Activated T-cell treated with anti-CD3 and anti-CD28 coated beads, Interleukin-2, amount 50 U/mL, for 4 hours (primary cell): ENCODE results near the gene CPNE8. TPM values are rescaled to one million over a fixed set of nuclear protein-coding genes. Genes with fewer than 3 reads are reported as not detected.

Experiments used
- ATAC-seq, 2 donors: fragments of 200-7000 bp; cut with Tn5 transposase; one replicate each; pipeline ENCODE4 v1.10.0; 2021
- DNase-seq: peaks from one replicate; pipeline ENCODE4 v3.0.0-alpha.2; 2020
- H3K27me3 Mint-ChIP-seq: one replicate; pipeline ENCODE4 v1.8.0; 2021; ENCODE audit warnings: low read depth, mixed read lengths
- H3K36me3 Mint-ChIP-seq: one replicate; pipeline ENCODE4 v1.8.0; 2022; ENCODE audit warnings: mixed read lengths; ENCODE audit not compliant: insufficient read depth
- H3K4me1 Mint-ChIP-seq: one replicate; pipeline ENCODE4 v1.8.0; 2021; ENCODE audit warnings: low read depth, mixed read lengths
- H3K4me3 Mint-ChIP-seq: one replicate; pipeline ENCODE4 v1.8.0; 2021; ENCODE audit warnings: mild to moderate bottlenecking, moderate library complexity, mixed read lengths
- H3K9me3 Mint-ChIP-seq: one replicate; pipeline ENCODE4 v1.8.0; 2021; ENCODE audit warnings: mixed read lengths
- total RNA-seq, 3 donors: library from RNA; stranded (reverse); gene quantifications; one replicate each; pipeline ENCODE4 v1.2.1, GENCODE V29; 2021

The CPNE8 gene
- total RNA-seq, 3 donors from 2014 or later: 1.5 to 5.6 (median 2.2) TPM

DNA sequence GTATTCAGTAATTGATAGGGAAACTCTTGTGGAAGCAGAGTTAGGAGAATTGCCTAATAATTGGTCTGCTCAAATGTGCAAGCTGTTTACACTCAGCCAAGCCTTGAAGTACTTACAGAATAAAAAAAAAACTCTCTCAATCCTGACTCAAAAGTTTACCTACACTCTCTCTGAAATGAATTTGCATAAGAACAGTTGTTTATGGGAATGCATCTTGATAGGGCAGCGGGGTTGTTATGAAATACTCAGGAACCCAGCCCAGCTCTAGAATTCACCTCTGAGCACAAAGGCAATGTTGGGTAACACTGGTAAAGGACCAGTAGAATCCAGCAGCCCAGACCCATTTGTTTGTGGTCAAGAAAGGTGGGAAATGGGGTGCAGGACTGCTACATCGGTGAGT, 267.0 kb downstream of the CPNE8 start:
- DNase-seq: no peak
- ATAC-seq: no peak
- H3K9me3 Mint-ChIP-seq: peaks cover 3% of the 10 kb centered on the region
- H3K4me1 Mint-ChIP-seq: no peaks in the 10 kb centered on the region
- no peaks in the 10 kb centered on the region for H3K27me3 Mint-ChIP-seq
- H3K36me3 Mint-ChIP-seq: no peaks in the 10 kb centered on the region
- no peak overlapping the region for H3K4me3 Mint-ChIP-seq

DNA sequence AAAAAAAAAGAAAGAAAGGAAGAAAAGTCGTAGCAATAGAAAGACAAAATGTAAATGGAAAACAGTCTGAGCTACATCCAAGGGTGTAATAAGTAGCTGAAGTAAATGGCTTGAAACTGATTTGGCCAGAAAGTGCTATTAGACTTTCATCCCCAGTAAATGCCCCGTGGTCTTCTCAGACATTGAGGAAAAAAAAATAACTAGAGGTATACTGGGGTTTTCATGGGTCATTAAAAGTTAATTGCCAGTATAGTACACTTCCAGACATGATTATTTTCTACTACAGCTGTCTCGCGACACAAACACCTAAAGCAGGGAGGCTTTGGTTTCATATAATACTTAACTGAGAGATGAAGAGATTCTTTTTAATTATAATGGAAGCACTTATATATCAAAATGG, 271.9 kb downstream of the CPNE8 start:
- no peak for ATAC-seq
- no peak overlapping the region for H3K4me3 Mint-ChIP-seq
- H3K36me3 Mint-ChIP-seq: no peaks in the 10 kb centered on the region
- no peaks in the 10 kb centered on the region for H3K4me1 Mint-ChIP-seq
- H3K27me3 Mint-ChIP-seq: no peaks in the 10 kb centered on the region
- DNase-seq: no peak
- H3K9me3 Mint-ChIP-seq: peaks cover 10% of the 10 kb centered on the region

DNA sequence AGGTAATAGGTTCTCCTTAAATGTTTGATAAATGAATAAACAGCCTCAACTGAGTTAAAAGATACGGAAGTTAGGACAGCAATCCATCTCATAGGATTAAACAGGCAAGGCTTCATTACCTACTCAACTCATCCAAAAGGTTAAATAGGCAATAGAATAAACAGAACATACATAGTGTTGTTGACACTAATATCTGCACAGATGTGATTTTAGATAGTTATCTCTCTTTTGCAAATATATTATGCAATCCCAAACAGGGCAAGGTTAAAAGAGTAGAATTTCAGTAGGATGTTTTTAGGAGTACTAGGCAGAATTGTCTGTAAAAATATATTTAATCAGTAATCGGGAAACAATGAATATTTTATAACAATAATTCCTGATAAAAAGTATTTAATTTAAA, 276.3 kb downstream of the CPNE8 start:
- no peak for DNase-seq
- H3K4me3 Mint-ChIP-seq: no peak overlapping the region
- ATAC-seq: no peak

DNA sequence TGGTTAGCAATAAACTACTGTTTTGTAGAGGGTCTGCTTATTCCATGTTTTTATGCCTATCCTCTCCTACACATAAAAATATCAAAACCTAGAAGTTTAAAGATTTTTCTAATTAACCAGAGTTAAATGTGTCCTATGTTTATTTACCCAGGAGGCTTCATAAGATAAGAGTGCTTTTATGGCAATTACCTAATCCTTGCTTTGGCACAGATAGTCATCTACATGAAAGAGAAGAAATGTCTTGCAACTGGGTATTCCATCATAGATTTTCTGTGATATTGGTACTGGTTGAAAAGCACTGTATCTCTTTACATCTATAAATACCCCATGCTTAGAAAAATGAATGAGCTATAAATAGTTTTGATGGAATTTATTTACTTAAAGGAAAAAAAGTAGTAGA, 277.1 kb downstream of the CPNE8 start:
- H3K27me3 Mint-ChIP-seq: no peaks in the 10 kb centered on the region
- no peak for DNase-seq
- no peaks in the 10 kb centered on the region for H3K36me3 Mint-ChIP-seq
- H3K9me3 Mint-ChIP-seq: peaks cover 14% of the 10 kb centered on the region
- no peak for ATAC-seq
- H3K4me3 Mint-ChIP-seq: no peak overlapping the region
- H3K4me1 Mint-ChIP-seq: no peaks in the 10 kb centered on the region

More for the DNA sequence above, 276.3 kb downstream of the CPNE8 start:
- Mint-ChIP-seq H3K27me3 (no peaks in the 10 kb centered on the region), H3K4me1 (no peaks in the 10 kb centered on the region), H3K9me3 (peaks cover 14% of the 10 kb centered on the region), H3K36me3 (no peaks in the 10 kb centered on the region)

DNA sequence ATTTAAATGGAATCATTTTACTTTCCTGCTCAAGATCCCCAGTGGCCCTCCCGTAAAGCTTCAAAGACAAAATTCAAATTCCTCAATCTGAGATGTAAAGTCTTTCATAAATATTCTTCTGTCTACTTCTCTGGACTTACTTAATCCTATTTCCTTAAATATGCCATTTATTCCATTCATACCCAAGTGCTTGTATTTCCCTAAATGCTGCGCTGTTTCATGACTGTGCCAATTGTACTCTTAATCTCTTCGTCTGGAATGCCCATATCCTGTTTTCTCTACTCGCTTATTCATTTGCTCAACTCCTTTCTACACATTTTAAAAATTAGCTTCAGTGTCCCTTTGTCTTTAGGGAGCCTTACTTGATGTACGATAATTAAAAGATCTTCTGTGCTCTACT, 280.1 kb downstream of the CPNE8 start:
- Mint-ChIP-seq H3K4me3 (no peak overlapping the region), H3K27me3 (no peaks in the 10 kb centered on the region), H3K4me1 (no peaks in the 10 kb centered on the region)

DNA sequence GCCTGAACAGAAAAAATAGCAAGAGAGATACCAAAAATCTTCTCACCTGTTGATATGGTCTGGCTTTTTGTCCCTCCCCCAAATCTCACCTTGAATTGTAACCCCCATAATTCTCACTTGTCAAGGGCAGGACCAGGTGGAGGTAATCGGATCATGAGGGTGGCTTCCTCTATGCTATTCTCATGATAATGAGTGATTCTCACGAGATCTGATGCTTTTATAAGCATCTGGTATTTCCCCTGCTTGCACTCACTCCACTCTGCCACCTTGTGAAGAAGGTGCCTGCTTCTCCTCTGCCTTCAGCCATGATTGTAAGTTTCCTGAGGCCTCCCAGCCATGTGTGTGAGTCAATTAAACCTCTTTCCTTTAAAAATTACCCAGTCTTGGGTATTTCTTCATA, 291.2 kb downstream of the CPNE8 start:
- peaks cover 8% of the 10 kb centered on the region for H3K9me3 Mint-ChIP-seq
- no peaks in the 10 kb centered on the region for H3K4me1 Mint-ChIP-seq
- DNase-seq: no peak
- no peak overlapping the region for H3K4me3 Mint-ChIP-seq
- H3K36me3 Mint-ChIP-seq: no peaks in the 10 kb centered on the region
- ATAC-seq: no peak
- H3K27me3 Mint-ChIP-seq: no peaks in the 10 kb centered on the region

More for the DNA sequence above, 280.1 kb downstream of the CPNE8 start:
- DNase-seq: no peak
- no peak for ATAC-seq
- H3K36me3 Mint-ChIP-seq: no peaks in the 10 kb centered on the region
- H3K9me3 Mint-ChIP-seq: peaks cover 11% of the 10 kb centered on the region

DNA sequence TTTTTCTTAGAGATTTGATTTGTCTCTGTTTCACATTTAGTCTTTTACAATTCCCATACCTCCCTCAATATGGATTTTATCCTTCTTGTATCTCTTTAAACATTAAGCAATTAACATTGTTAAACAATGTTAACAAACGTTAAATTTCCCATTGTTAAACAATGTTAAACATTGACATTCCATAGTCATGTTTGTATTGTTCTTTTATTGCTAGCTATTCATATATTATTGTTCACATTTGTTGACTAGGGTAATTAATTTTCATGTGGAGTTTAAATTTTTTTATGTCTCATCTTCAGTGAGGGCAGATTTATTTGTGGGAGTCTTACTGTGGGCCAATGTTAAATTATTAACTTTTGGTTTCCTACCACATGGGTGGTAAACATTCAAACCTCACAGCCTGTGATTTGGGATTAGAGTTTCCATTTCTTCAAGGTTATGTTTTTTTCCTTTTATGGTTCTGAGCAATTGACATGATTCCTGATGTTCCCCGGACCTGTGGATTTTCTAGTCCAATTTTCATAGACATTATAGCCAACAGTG, 294.5 kb downstream of the CPNE8 start:
- Mint-ChIP-seq H3K9me3 (peaks cover 13% of the 10 kb centered on the region), H3K4me3 (no peak overlapping the region), H3K36me3 (no peaks in the 10 kb centered on the region), H3K27me3 (no peaks in the 10 kb centered on the region), H3K4me1 (no peaks in the 10 kb centered on the region)
- ATAC-seq (no peak), DNase-seq (no peak)

DNA sequence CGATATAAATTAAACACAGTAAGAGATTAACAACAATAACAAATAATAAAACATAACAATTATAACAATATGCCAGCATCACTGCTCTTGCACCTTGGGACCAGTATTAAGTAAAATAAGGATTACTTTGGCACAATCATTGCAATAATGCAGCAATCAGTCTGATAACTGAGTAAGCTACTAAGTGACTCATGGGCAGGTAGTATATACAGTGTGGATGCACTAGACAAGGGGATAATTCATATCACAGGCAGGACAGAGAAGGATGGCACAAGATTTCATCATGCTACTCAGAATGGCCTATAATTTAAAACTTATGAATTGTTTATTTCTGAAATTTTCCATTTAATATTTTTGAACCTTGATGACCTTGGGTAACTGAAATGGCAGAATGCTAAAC, 298.1 kb downstream of the CPNE8 start:
- H3K9me3 Mint-ChIP-seq: peaks cover 24% of the 10 kb centered on the region
- DNase-seq (no peak), ATAC-seq (no peak)
- H3K4me3 Mint-ChIP-seq: no peak overlapping the region
- H3K4me1 Mint-ChIP-seq: no peaks in the 10 kb centered on the region
- no peaks in the 10 kb centered on the region for H3K27me3 Mint-ChIP-seq
- H3K36me3 Mint-ChIP-seq: no peaks in the 10 kb centered on the region
